NCI-H2081 treated with DMSO at 0.1 percent for 48 hours (cell line): Measurements from ENCODE around the gene GPHA2.

Experiments
- DNase-seq: peaks from one replicate; lab custom pipeline; 2025; lab: John Stamatoyannopoulos, UW

Gene GPHA2

GRCh38 chr11:64910451-64911093 is 25.1 kb downstream of the GPHA2 start:
- DNase-seq, result no peak

DNA sequence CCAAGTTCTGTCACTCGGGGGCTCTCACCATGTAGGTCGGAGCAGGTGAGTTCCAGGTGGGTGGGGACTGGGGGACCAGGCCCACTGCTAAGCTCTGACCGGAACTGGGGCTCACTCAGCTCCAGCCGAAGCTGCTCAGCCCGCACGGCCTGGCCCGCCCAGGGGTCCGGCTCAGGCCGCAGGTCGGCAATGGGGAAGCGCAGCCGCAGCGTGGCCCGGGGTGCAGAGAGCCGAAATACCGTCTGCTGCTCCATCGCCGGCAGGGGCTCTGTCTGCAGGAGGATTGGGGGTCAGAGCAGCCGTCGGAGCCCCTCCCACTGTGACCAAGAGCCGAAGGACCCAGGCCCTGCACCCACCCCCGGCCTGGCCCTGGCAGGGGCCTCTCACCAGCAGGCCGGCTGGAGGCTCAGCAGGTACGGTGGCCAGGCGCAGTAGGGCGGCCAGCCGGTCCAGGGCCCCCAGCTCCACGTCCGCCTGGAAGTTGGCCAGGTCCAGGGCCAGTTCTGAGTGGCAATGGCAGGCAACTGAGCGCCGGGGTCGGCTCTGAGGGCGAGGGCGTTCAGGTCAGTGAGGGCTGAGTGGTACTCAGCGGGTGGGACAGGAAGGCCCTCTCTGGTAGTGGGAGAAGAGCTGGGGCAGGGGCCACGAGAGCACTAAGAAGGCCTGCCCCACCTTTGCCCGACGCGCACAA is 25.9 kb downstream of the GPHA2 start:
- no peak for DNase-seq

GRCh38 chr11:64908766-64909165 is 26.9 kb downstream of the GPHA2 start:
- no peak for DNase-seq

- DNase-seq, result no peak
Measured at GRCh38 chr11:64906314-64906635, 29.4 kb downstream of the GPHA2 start.

- no peak for DNase-seq
Measured at GRCh38 chr11:64905516-64906313, 30.0 kb downstream of the GPHA2 start.

- DNase-seq, result no peak
Measured at GRCh38 chr11:64903291-64903833, 32.3 kb downstream of the GPHA2 start.

DNA sequence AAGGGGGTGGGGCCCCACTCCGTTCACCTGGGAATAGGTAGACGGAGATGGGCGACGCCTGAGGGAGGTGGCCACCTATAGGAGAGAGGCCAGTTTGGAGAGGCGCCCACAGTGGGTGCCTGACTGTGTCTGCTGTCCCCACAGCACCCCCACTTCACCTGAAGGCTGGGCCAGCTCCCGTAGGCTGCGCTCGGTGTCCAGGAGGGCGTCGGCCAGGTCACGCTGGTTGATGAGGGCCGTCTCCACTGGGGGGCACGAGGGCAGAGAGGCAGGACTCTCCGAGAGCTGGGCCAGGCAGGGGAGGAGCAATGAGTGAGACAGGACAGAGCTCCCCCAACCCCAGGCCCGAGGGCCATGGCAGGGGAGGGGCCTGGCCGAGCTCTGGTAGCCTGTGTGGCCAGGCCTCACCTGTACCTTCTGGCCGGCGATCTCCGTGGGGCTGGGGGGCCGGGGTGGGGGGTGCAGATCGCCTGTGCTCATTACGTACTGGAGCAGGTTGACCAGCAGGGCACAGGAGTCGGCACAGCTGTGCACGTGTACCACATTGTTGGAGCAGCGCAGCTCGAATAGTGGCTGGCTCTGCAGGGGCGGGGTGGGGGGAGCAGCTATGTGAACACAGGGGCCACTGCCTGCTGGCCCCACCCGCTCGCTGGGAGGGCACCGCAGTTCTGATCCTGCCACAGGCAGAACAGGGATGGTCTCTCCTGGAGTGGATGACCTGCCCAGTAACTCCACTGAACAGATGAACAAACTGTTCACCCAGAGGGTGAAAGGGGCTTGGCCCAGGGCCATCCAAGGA is 33.4 kb downstream of the GPHA2 start:
- DNase-seq, result no peak

GRCh38 chr11:64900774-64901173 is 34.9 kb downstream of the GPHA2 start:
- no peak for DNase-seq

- DNase-seq, result no peak
Measured at GRCh38 chr11:64900263-64900678, 35.4 kb downstream of the GPHA2 start.

GRCh38 chr11:64898541-64898940 is 37.2 kb downstream of the GPHA2 start:
- no peak for DNase-seq

GRCh38 chr11:64898076-64898445 is 37.6 kb downstream of the GPHA2 start:
- no peak for DNase-seq

GRCh38 chr11:64897381-64898075 is 38.2 kb downstream of the GPHA2 start:
- no peak for DNase-seq

DNA sequence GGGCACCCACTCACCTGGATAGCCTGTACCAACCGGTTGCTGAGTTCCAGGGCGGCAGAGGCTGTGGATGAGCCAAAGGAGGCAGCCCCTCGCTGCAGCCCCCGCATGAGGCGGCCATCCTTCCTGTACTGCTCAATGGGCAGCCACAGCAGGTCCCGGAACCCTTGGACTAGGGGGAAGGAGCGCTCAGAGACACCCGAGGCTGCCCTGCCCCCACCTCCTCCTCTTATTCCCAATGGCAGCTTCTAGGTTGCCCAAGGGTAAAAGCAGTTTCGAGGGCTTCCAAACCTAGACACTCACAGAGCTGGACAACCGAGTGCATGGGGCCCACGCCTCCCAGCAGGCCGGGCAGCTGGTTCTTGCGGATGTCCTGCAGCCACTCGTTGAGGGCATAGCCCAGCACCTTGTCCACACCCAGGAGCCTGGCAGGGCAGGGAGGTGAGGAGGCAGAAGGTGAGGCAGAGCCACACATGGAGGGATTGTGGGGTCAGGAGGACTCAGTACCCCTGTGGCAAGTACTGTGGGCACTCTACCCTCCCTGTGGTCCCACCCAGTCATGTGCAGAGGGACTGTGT is 39.2 kb downstream of the GPHA2 start:
- DNase-seq, result no peak

GRCh38 chr11:64894812-64895452 is 40.8 kb downstream of the GPHA2 start:
- DNase-seq, result no peak

DNA sequence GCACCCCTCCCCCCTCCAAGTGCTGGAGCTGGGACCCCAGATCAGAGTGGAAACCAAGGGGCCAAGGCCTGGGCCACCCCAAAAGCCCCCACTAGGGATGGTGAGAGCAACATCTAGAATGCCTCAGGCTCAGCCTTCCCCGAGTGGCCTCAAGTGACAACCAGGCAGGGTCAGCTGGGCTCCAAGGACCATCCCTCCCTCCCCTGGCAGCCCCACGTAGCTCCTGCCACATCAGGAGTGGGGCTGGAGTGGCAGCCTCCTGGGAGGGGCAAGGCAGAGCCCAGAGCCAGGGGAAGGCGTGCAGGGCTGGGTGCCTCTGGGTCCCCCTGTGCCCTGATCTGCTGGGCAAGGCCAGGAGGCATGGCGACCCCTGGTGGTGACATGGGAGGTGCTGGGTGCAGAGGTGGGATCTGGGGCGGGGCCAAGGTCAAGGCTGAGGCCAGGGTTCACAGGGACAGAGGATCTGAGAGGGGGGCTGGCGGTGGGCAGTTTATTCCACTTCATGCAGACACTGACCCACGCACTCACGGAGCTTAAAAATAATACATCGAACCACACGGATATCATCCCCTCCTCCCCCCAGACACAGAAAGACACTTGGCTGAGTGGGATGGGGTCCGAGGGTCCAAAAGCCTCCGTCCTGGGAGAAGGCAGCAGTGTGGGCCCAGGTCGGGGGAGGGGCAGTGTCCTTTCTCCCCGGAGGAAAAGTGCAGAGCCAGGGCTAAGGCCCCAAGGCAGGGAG is 41.5 kb downstream of the GPHA2 start:
- no peak for DNase-seq

DNA sequence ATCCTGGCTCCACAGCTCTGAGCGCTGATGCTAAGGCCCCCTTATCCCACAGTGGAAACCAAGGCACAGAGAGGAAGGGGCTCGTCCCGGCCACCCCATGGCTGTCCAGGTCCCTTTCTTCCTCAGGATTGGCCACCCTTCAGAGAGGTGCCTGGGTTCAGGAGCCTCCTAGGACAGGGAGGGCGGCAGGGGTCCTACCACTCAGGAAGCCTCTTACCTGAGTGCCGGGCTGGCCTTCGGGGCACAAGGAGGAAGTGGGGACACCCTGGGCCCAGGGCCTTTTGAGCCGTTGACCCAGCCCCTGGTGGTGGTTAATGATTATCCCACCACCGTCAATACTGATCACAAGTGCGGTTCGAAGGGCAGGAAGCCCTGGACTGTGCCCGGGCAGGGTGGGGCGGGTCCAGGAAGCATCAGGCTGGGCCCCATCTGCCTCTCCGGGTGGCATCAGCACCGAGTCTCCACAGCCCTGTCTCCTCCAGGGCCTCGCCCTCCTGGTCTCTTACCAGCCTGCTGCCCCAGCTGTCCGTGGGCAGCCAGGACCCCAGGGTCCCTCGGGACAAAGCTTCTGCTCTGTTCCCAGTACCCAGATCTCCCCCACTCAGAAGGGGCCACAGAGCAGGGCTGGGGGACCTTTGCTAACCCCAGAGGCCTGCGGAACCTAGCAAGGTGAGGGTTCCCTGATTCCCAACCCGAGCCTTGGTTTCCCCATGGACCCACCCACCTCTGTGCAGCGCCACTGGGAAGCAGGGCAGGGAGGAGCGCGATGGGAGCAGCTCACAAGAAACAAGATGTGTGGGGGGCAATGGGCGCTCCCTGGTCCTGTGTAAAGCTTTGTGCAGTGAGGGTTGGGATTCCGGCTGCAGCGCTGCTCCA is 42.3 kb downstream of the GPHA2 start:
- no peak for DNase-seq

- no peak for DNase-seq
Measured at GRCh38 chr11:64892838-64893193, 42.9 kb downstream of the GPHA2 start.

GRCh38 chr11:64892411-64892831 is 43.3 kb downstream of the GPHA2 start:
- no peak for DNase-seq

DNA sequence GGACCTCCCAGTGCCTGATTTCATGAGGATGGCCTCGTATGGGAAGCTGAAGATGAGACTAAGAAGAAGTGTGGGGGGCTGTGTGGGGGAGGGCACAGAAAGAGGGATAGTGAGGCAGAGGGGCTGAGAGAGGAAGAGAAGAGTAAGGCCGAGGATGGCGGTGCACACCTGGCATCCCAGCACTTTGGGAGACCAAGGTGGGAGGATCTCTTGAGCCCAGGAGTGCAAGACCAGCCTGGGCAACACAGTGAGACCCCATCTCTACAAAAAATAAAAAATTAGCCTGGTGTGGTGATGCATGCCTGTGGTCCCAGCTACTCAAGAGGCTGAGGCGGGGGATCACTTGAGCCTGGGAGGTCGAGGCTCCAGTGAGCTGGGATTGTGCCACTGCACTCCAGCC is 43.8 kb downstream of the GPHA2 start:
- DNase-seq, result no peak
